ENCODE results near the gene ATP8B3. TPM values are rescaled to one million over a fixed set of nuclear protein-coding genes. Genes with fewer than 3 reads are reported as not detected.

ATP8B3 gene
- total RNA-seq, 4 donors from 2014 or later: 0.21 to 2.4 (median 1.2) TPM

DNA sequence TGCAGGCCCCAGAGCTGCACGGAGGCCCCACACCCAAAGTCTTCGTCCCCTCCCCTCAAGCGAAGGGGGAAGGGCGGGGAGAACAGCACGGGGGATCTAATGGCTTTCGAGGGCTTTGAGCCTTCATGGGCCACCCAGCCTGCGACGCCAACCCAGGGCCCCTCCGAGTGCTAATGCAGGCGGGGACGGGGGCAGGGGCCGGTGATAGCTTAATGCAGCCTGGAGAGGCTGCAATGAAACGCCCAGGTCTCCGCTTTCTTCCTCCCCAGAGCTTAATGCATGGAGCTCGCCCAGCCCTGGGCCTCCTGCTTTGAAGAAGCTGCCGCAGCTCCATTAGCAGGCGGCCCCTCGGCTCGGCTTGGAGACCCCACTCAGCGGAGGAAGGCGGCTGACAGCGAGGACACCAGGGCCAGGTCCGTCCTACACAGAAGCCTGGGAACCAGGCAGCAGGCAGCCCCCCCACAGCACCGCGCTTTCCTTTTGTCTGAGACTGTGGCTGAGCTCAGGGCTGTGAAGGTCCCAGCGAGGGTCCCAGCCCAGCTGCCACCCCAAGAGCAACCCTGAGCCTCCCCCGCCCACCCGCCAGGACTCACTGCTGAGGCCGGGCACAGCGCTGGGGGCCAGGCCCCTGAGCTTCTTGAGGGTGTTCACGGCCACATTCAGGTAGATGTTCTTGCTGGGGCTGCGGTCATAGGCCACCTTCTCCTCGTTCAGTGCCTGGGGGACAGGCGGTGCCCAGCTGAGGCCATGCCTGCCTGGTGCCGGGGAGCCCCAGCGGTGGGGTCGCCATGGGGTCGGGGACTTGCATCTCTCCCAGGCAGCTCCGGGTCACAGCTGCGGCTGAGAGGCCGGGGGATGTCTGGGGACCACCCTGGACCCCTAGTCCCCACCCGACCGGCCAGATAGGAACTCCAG, 7.5 kb upstream of the ATP8B3 start:
- DNase-seq (ENCODE audit: low spot score in 2 of 2): no peak
- WGBS, 2 donors: 79 to 80% methylated on average over 25 to 40 of the region's 43 CpGs
- no peaks in the 10 kb centered on the region for H3K4me1 ChIP-seq
- no peak overlapping the region for H3K27ac ChIP-seq
- TF ChIP-seq, protein P1, sequence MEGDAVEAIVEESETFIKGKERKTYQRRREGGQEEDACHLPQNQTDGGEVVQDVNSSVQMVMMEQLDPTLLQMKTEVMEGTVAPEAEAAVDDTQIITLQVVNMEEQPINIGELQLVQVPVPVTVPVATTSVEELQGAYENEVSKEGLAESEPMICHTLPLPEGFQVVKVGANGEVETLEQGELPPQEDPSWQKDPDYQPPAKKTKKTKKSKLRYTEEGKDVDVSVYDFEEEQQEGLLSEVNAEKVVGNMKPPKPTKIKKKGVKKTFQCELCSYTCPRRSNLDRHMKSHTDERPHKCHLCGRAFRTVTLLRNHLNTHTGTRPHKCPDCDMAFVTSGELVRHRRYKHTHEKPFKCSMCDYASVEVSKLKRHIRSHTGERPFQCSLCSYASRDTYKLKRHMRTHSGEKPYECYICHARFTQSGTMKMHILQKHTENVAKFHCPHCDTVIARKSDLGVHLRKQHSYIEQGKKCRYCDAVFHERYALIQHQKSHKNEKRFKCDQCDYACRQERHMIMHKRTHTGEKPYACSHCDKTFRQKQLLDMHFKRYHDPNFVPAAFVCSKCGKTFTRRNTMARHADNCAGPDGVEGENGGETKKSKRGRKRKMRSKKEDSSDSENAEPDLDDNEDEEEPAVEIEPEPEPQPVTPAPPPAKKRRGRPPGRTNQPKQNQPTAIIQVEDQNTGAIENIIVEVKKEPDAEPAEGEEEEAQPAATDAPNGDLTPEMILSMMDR (IDR thresholded peaks at IDR 0.05): no peak
- TF ChIP-seq POLR2A (IDR thresholded peaks at IDR 0.05) (no peak), EP300 (IDR thresholded peaks at IDR 0.05) (no peak)
- H3K9me3 ChIP-seq: no peaks in the 10 kb centered on the region
- no peak overlapping the region for H3K4me3 ChIP-seq
- H3K27me3 ChIP-seq: no peaks in the 10 kb centered on the region
- peaks cover 3 to 100% (median 66%) of the 10 kb centered on the region in 3 donors for H3K36me3 ChIP-seq

DNA sequence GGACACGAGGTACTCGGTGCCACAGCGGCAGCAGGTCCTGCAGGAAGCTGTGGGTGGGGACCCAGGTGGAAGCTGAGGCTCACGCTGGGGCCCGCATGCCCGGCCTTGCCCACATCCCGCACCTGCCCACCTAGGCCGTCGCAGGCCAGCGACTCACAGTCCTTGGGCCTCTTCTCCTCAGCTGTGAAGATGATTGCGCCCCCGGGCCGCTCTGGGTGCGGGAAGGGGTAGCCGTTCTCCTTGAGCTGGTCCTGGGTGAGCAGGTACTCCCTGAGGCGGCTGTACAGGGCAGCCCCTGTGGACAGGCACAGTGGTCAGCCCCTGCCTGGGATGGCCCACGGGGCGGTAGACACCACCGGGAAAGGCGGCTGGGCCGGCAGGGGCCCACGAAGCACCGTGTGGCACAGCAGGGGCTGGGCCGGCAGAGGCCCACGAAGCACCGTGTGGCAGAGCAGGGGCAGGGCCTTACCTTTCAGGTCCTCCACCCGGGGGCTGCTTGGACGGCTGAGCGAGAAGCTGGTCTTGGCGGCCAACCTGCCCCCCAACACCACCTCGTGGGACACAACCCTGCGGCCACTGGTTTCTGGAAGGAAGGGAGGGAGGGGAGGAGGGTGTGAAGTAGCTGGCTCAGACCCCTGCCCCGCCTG, 6.6 kb upstream of the ATP8B3 start:
- H3K4me1 ChIP-seq: peaks cover 0 to 2% (median 0%) of the 10 kb centered on the region in 4 donors
- no peak overlapping the region for H3K27ac ChIP-seq
- H3K27me3 ChIP-seq: no peaks in the 10 kb centered on the region
- TF ChIP-seq POLR2A (IDR thresholded peaks at IDR 0.05): no peak
- no peak for TF ChIP-seq EP300 (IDR thresholded peaks at IDR 0.05)
- TF ChIP-seq, protein P1 (IDR thresholded peaks at IDR 0.05): no peak
- no peak for DNase-seq (ENCODE audit: low spot score in 2 of 2)
- peaks cover 3 to 92% (median 65%) of the 10 kb centered on the region in 3 donors for H3K36me3 ChIP-seq
- H3K9me3 ChIP-seq: no peaks in the 10 kb centered on the region
- no peak overlapping the region for H3K4me3 ChIP-seq
- WGBS, 2 donors: 85% methylated on average over 13 to 30 of the region's 33 CpGs

DNA sequence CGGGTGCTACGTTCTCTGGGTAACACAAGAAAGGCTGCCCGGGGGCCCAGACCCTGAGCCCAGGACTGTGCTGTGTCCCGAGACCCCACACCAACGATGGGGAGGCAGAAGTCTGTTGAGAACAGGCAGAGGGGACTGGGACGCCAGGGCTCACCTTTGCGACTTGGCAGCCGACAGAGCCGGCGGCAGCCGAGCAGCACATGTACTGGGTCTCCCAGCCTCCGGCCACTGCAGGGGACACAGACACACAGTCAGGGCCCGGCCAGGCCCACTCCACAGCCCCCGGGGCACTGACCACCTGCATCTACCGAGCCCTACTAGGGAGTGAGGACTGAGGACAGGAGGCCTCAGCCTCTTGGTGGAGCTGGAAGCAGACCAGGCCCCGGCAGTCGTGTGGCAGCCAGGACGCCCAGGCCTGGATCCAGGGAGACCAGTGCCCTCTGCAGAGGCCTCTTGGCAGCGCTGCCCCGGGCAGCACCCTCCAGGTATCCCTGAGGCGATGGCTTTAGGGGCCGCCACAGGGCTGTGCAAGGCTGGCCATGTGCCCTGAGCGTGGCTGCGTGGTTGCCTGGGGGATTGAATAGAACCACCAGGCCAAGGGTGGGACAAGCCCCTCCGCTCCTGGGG, 5.6 kb upstream of the ATP8B3 start:
- H3K27ac ChIP-seq: no peak overlapping the region
- H3K4me1 ChIP-seq: peaks cover 3 to 12% (median 7%) of the 10 kb centered on the region in 4 donors
- no peak for TF ChIP-seq EP300 (IDR thresholded peaks at IDR 0.05)
- TF ChIP-seq POLR2A (IDR thresholded peaks at IDR 0.05): no peak
- TF ChIP-seq, protein P1 (IDR thresholded peaks at IDR 0.05): no peak
- H3K36me3 ChIP-seq: peaks cover 3 to 82% (median 58%) of the 10 kb centered on the region in 3 donors
- no peaks in the 10 kb centered on the region for H3K9me3 ChIP-seq
- 92 to 93% methylated on average over 12 to 24 of the region's 25 CpGs for WGBS, 2 donors
- DNase-seq (ENCODE audit: low spot score in 2 of 2): no peak
- H3K27me3 ChIP-seq: no peaks in the 10 kb centered on the region
- H3K4me3 ChIP-seq: no peak overlapping the region

DNA sequence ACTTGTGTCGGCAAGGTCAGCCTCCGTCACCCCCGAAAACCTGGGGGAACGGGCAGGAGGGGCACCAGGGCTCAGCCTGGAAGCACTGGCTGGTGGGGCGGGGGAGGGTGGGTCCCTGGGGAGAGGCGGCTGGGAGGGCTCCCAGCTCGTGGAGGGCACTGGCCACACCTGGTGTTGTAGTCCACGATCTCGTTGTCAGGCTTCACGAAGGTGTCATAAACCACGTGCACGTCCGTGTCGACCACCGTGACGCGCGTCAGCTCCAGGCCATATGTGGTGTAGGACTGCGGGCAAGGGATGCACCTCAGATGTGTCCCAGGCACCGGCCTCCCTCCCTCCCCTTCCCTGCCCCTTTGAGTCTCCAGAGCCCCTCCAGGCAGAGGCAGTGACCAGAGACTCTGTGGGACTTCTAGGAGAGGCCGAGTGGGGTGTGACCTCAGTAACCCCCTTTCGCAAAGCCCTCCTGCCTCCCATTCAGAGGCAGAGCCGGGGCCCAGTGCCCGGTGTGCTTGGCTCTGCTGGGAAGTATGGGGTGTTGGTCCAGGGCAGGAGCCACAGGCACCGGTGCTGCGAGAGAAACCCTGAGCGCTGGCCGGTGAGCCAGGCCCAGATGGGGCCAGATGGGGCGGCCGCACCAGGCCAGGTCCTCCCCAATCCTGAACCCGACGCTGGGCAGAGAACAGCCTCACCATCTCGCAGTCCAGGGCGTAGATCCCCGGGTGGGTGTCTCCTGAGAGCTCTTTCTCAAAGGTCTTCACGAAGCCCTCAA, 4.6 kb upstream of the ATP8B3 start:
- no peaks in the 10 kb centered on the region for H3K27me3 ChIP-seq
- H3K27ac ChIP-seq: no peak overlapping the region
- DNase-seq (ENCODE audit: low spot score in 2 of 2): no peak
- H3K9me3 ChIP-seq: no peaks in the 10 kb centered on the region
- 91 to 93% methylated on average over 34 to 36 of the region's 36 CpGs for WGBS, 2 donors
- no peak overlapping the region for H3K4me3 ChIP-seq
- peaks cover 3 to 73% (median 54%) of the 10 kb centered on the region in 3 donors for H3K36me3 ChIP-seq
- peaks cover 3 to 19% (median 10%) of the 10 kb centered on the region in 4 donors for H3K4me1 ChIP-seq
- no peak for TF ChIP-seq POLR2A (IDR thresholded peaks at IDR 0.05)
